H1 (cell line): Measurements from ENCODE around the gene AKR1C1. TPM values are rescaled to one million over a fixed set of nuclear protein-coding genes. Genes with fewer than 3 reads are reported as not detected.

Source experiments
- CTCF ChIA-PET: fragments of 300-600 bp; sonication (Branson Sonifier 250); formaldehyde crosslinking; loops from one replicate; lab custom pipeline; 2021; ENCODE audit not compliant: partially characterized antibody; lab: Charles Lee
- POLR2A ChIA-PET: fragments of 300-600 bp; sonication (Branson Sonifier 250); formaldehyde crosslinking; loops from one replicate; lab custom pipeline; 2021; ENCODE audit warnings: inconsistent platforms; ENCODE audit not compliant: partially characterized antibody; lab: Charles Lee
- DNase-seq, 2 experiments: peaks; one replicate each; pipeline versions ENCODE4 v3.0.0 to v3.0.0-alpha.2; 2010 to 2022; ENCODE audit warnings: low spot score in 2 of 2, low read depth in 1 of 2, mixed read lengths in 1 of 2
- FAIRE-seq: peaks from 2 replicates; lab custom pipeline; 2011; peaks lifted over from hg19 to GRCh38; lab: Jason Lieb, UNC
- H2AFZ ChIP-seq: 2 replicates; pipeline ENCODE4 v1.8.1; 2012; ENCODE audit warnings: low read length, inconsistent platforms
- H2AK5ac ChIP-seq: 2 replicates; pipeline ENCODE4 v1.6.1; 2013; ENCODE audit warnings: low read depth, low read length
- H2BK120ac ChIP-seq: replicated peaks from 2 replicates; pipeline ENCODE3; 2013; ENCODE audit warnings: low read depth, low read length, inconsistent platforms
- H2BK12ac ChIP-seq: 2 replicates; pipeline ENCODE4 v1.6.1; 2013; ENCODE audit warnings: low read depth, low read length
- H2BK15ac ChIP-seq: 2 replicates; pipeline ENCODE4 v1.6.1; 2013; ENCODE audit warnings: low read length
- H2BK20ac ChIP-seq: 2 replicates; pipeline ENCODE4 v1.6.1; 2013; ENCODE audit warnings: low read length
- H2BK5ac ChIP-seq: 2 replicates; pipeline ENCODE4 v1.6.1; 2013; ENCODE audit warnings: low read depth, low read length
- H3K14ac ChIP-seq: 2 replicates; pipeline ENCODE4 v1.6.1; 2013; ENCODE audit warnings: inconsistent platforms; ENCODE audit not compliant: insufficient read length
- H3K18ac ChIP-seq: 2 replicates; pipeline ENCODE4 v1.6.1; 2013; ENCODE audit warnings: low read length; ENCODE audit errors: extremely low read depth
- H3K23ac ChIP-seq: 2 replicates; pipeline ENCODE4 v1.6.1; 2013; ENCODE audit warnings: inconsistent platforms; ENCODE audit not compliant: insufficient read length
- H3K23me2 ChIP-seq: 2 replicates; pipeline ENCODE4 v1.6.1; 2013; ENCODE audit warnings: low read depth, low read length
- H3K27ac ChIP-seq: 2 replicates; pipeline ENCODE4 v1.6.1; 2011; ENCODE audit warnings: low read depth, low read length, inconsistent platforms
- H3K27me3 ChIP-seq, 4 experiments: replicated peaks in 1 of 4; 1 replicate in 1 of 4; 2 replicates in 3 of 4; pipeline versions ENCODE4 v1.6.1 to v1.8.1; 2011 to 2013; ENCODE audit warnings: low read length in 3 of 4, mild to moderate bottlenecking in 3 of 4, inconsistent platforms in 2 of 4, mixed read lengths in 2 of 4, moderate library complexity in 1 of 4; ENCODE audit not compliant: control insufficient read depth in 3 of 4, insufficient read depth in 3 of 4; ENCODE audit errors: extremely low read depth in 1 of 4
- H3K36me3 ChIP-seq, 4 experiments: 2 replicates each; pipeline versions ENCODE4 v1.6.1 to v1.8.1; 2011 to 2013; ENCODE audit warnings: mild to moderate bottlenecking in 4 of 4, low read length in 3 of 4, moderate library complexity in 2 of 4, control low read depth in 1 of 4, inconsistent platforms in 1 of 4; ENCODE audit not compliant: insufficient read depth in 4 of 4, control insufficient read depth in 2 of 4
- H3K4ac ChIP-seq: replicated peaks from 2 replicates; pipeline ENCODE3; 2013; ENCODE audit warnings: low read length, low read depth, mixed read lengths, inconsistent platforms; ENCODE audit not compliant: insufficient read length
- H3K4me1 ChIP-seq, 4 experiments: replicated peaks in 1 of 4; 1 replicate in 1 of 4; 2 replicates in 3 of 4; pipeline versions ENCODE4 v1.6.1 to v1.8.1; 2011 to 2013; ENCODE audit warnings: low read length in 3 of 4, inconsistent platforms in 2 of 4, mixed read lengths in 1 of 4; ENCODE audit not compliant: insufficient read depth in 4 of 4, control insufficient read depth in 3 of 4
- H3K4me2 ChIP-seq, 2 experiments: 2 replicates each; pipeline versions ENCODE4 v1.6.1 to v1.8.1; 2011 to 2013; ENCODE audit warnings: low read depth in 2 of 2, low read length in 2 of 2, control low read depth in 1 of 2, inconsistent platforms in 1 of 2, mild to moderate bottlenecking in 1 of 2; ENCODE audit not compliant: insufficient read depth in 1 of 2
- H3K4me3 ChIP-seq, 4 experiments: fragments of 200-600, 300-600 bp in 1 of 4; sonication (generic), shearing (Covaris generic), sonication (Bioruptor Twin) in 1 of 4; 2 replicates each; pipeline versions ENCODE4 v1.5.1 to v1.8.1; 2011 to 2016; ENCODE audit warnings: low read length in 4 of 4, low read depth in 3 of 4, control low read depth in 2 of 4, inconsistent platforms in 2 of 4, mild to moderate bottlenecking in 2 of 4, mixed read lengths in 1 of 4, moderate library complexity in 1 of 4; ENCODE audit not compliant: insufficient read depth in 2 of 4; ENCODE audit errors: extremely low read depth in 1 of 4
- H3K56ac ChIP-seq: replicated peaks from 2 replicates; pipeline ENCODE3; 2013; ENCODE audit warnings: low read depth, mild to moderate bottlenecking, mixed read lengths, low read length, inconsistent platforms; ENCODE audit not compliant: insufficient read length
- H3K79me1 ChIP-seq: 2 replicates; pipeline ENCODE4 v1.6.1; 2013; ENCODE audit warnings: low read depth, low read length, control low read depth
- H3K79me2 ChIP-seq, 2 experiments: 2 replicates each; pipeline versions ENCODE4 v1.6.1 to v1.8.1; 2012 to 2013; ENCODE audit warnings: low read length in 2 of 2, mild to moderate bottlenecking in 2 of 2, inconsistent platforms in 1 of 2; ENCODE audit not compliant: insufficient read depth in 2 of 2, control insufficient read depth in 1 of 2
- H3K9ac ChIP-seq, 4 experiments: replicated peaks in 1 of 4; 1 replicate in 1 of 4; 2 replicates in 3 of 4; pipeline versions ENCODE4 v1.6.1 to v1.8.1; 2011 to 2013; ENCODE audit warnings: low read depth in 3 of 4, low read length in 3 of 4, control low read depth in 2 of 4, mild to moderate bottlenecking in 2 of 4, moderate library complexity in 2 of 4, inconsistent platforms in 1 of 4; ENCODE audit errors: extremely low read depth in 1 of 4
- H3K9me3 ChIP-seq, 2 experiments: 2 replicates each; pipeline versions ENCODE4 v1.6.1 to v1.8.1; 2012 to 2013; ENCODE audit warnings: mild to moderate bottlenecking in 2 of 2, moderate library complexity in 2 of 2, control low read depth in 1 of 2, inconsistent platforms in 1 of 2, low read depth in 1 of 2, low read length in 1 of 2, mixed read lengths in 1 of 2; ENCODE audit not compliant: insufficient read depth in 2 of 2
- H4K20me1 ChIP-seq, 2 experiments: replicated peaks in 1 of 2; 2 replicates each; pipeline versions ENCODE3 to v1.8.1; 2011 to 2013; ENCODE audit warnings: inconsistent platforms in 2 of 2, low read length in 2 of 2, mild to moderate bottlenecking in 1 of 2; ENCODE audit not compliant: insufficient read depth in 2 of 2, control insufficient read depth in 1 of 2
- H4K5ac ChIP-seq: 2 replicates; pipeline ENCODE4 v1.6.1; 2013; ENCODE audit warnings: low read length, low read depth, mixed read lengths, inconsistent platforms; ENCODE audit not compliant: insufficient read length
- H4K8ac ChIP-seq: 2 replicates; pipeline ENCODE4 v1.8.0; 2013; ENCODE audit warnings: mild to moderate bottlenecking, moderate library complexity, low read length, inconsistent platforms; ENCODE audit not compliant: insufficient read depth; ENCODE audit errors: extremely low read depth
- H4K91ac ChIP-seq: replicated peaks from 2 replicates; pipeline ENCODE3; 2013; ENCODE audit warnings: low read length, mixed read lengths, inconsistent platforms; ENCODE audit not compliant: insufficient read length
- FOSL1 ChIP-seq: IDR thresholded peaks from 2 replicates; pipeline ENCODE4 v1.6.1; 2011; ENCODE audit warnings: mild to moderate bottlenecking, low read depth, low read length, moderate library complexity; ENCODE audit not compliant: insufficient read depth
- KDM4A ChIP-seq: IDR thresholded peaks from one replicate; pipeline ENCODE4 v1.7.1; 2012; ENCODE audit warnings: low read depth, mild to moderate bottlenecking, moderate library complexity, low read length, inconsistent platforms; ENCODE audit not compliant: severe bottlenecking
- YY1 ChIP-seq: IDR thresholded peaks from 2 replicates; pipeline ENCODE4 v1.6.1; 2011; ENCODE audit warnings: low read depth, mild to moderate bottlenecking, low read length
- WGBS, 2 experiments: shearing (Covaris generic) in 1 of 2; methylation state at CpG; one replicate each; pipeline versions ENCODE4 v1.1.6 to v1.1.7; 2013 to 2015; ENCODE audit warnings: low lambda C conversion rate in 2 of 2, mixed read lengths in 2 of 2, inconsistent platforms in 1 of 2, low coverage in 1 of 2, missing lambda C conversion rate in 1 of 2; ENCODE audit not compliant: insufficient replicate concordance in 2 of 2, insufficient coverage in 1 of 2, insufficient read length in 1 of 2; ENCODE audit errors: extremely low coverage in 1 of 2, missing lambda C conversion rate in 1 of 2; 5-methylcytosine and 5-hydroxymethylcytosine counted together
- polyA plus RNA-seq, 7 experiments: library from polyadenylated mRNA; depleted of rRNA in 3 of 7; stranded (reverse) in 5 of 7; unstranded in 2 of 7; fragments of >200 nt in 5 of 7; fragments of 200-250 nt in 2 of 7; gene quantifications; 1 replicate in 5 of 7; 2 replicates in 1 of 7; 4 replicates in 1 of 7; pipeline versions ENCODE4 v1.2.1 to v1.2.3, GENCODE V29; 2011 to 2013; ENCODE audit warnings: missing spikeins in 2 of 7, mixed read lengths in 2 of 7
- total RNA-seq: library from RNA; stranded (reverse); fragmentation: NEBNext Ultra II Directional; extraction: Animal tissue kit (Norgen Biotek cat#: 25700); gene quantifications from 2 replicates; pipeline ENCODE4 v1.2.1, GENCODE V29; 2021

AKR1C1 gene
- total and polyA plus RNA-seq, 2 of the 8 experiments (the other 6 are each of a cell fraction or from before 2014, with no cell fraction given): 1.4 to 2.1 TPM

DNA sequence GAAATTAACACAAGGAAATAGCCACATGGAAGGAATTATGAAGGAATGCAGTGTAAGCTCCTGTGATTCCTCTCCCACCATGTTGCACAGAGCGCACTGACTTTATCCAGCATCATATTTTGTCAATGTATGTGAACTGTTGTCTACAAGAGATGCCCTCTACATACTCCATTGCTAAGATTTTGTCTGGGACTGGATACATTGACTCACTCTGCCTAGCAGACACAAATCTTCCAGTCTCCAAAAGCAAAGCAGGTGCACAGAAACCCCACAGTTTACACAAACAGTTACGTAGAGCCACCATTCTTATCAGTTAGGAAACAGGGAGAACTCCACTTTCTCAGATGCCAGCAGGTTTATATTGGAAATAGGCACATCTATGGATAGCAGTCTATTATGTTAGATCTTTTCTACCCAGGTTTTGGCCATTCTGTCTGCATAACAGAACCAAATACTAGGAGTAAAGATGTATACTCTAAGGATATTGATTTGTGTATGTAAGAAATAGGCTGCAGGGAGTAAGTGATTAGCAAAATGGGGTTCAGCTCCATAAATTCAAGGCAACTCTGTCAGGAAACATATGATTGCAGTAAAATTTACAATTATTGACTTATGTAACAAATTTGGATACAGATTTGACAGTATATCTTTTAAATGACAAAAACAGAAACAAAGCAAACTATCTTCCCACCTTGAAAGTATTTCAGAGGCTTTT lies 39.0 kb downstream of the AKR1C1 start:
- Histone ChIP-seq H3K4me1 (no peaks in the 10 kb centered on the region), H3K27me3 (no peaks in the 10 kb centered on the region), H3K23ac (no peak overlapping the region), H2BK5ac (no peak overlapping the region), H3K4ac (no peak overlapping the region), H4K5ac (no peak overlapping the region), H2BK12ac (no peak overlapping the region), H3K9ac (no peak overlapping the region), H3K79me1 (no peaks in the 10 kb centered on the region), H4K91ac (no peak overlapping the region), H2BK20ac (no peak overlapping the region), H2AK5ac (no peak overlapping the region), H3K27ac (no peak overlapping the region), H3K9me3 (no peaks in the 10 kb centered on the region), H3K36me3 (no peaks in the 10 kb centered on the region), H3K14ac (no peak overlapping the region), H3K23me2 (no peaks in the 10 kb centered on the region), H3K56ac (no peak overlapping the region), H3K18ac (no peak overlapping the region), H3K79me2 (no peaks in the 10 kb centered on the region), H3K4me3 (no peak overlapping the region), H2BK15ac (no peak overlapping the region), H4K20me1 (no peaks in the 10 kb centered on the region), H3K4me2 (no peak overlapping the region), H2BK120ac (no peak overlapping the region), H2AFZ (no peak overlapping the region), H4K8ac (no peak overlapping the region)
- DNase-seq (no peak), FAIRE-seq (no peak)
- ChIA-PET POLR2A (no interaction called here), CTCF (interaction anchor here (2.3 kb wide), 1 partner anchor 20 kb away, joined by 11 read pairs; no protein-coding TSS in a partner anchor)
- WGBS, 2 experiments: 98% methylated on average over 2 of the region's 2 CpGs; no CpG with 5 or more reads in 1 of the 2 experiments
- TF ChIP-seq FOSL1 (no peak), YY1 (no peak), KDM4A (no peak)
